Midbrain (tissue), 1 donor: ENCODE data around the gene IL15.
"Not testable (repeated sequence)": the region's sequence is repeated elsewhere in the genome, so short reads cannot be mapped to it uniquely, and the experiment has no call there.

Source experiments
- DNase-seq: peaks from one replicate; lab custom pipeline; 2025; lab: John Stamatoyannopoulos, UW

Gene IL15

DNA sequence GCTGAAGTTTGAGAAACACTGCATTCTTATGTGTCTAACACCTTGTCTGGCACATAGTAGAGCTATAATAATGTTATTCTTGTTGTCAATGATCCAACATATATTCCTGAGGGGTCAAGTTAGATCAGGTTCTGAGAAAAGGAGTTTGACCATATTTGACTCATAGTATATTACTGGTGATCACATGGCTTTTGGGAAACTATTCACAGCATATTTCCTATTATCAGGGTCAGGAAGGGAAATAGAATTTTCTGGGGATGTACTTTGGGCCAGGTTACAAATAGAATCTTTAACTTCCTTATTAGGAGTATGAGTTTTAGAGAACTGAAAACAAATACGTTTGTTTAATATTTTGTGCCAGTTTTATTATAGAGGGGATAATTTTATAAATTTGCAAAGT, 11.6 kb downstream of the IL15 start:
- DNase-seq: no peak

DNA sequence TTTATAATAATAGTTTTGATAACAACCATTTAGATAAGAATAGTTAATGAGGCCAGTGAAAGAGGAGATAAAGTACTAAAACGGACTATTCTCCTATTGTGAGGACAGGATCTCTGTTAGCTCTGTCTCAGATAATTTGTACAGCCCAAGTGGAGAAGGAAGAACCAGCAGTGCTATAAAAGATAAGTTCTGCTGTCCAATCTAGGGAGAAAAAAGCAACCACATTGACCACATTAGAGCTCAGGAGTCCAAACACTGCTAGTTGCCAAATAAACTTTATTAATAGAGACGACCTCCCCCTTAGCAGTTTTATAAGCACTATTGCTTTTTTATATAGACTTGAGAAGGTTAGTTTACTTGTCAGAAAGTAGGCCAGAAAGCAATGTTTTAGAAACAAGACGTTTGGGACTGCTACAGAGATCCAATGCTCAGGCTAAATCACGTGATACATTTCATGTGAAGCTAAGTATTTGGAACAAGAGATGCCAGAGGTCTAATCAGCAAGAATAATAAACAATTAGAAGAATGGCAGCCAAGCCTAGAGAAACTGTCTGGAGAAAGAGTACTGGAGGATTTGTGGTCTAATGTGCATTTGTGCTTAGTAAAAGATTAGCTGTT, 15.9 kb downstream of the IL15 start:
- no peak for DNase-seq

DNA sequence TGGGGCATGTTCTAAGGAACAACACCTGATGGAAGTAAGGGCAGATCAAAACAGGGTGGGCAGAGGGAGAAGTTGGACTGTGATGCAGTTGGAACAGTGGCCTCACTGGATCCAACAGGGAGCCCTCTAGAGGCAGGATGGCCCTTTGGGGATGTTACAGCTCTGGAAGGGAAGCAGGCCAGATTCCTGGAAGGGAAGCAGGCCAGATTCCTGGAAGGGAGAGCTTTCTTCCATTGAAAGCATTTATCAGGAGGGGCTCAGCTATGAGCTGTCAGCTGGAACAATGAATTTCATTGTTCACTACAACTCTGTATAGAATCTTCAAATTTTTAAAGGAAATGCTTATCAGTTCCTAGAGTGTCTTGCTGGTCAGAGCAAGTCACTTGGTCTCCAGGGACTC, 17.7 kb downstream of the IL15 start:
- DNase-seq: no peak

- no peak for DNase-seq
Measured at GRCh38 chr4:141656031-141656430, 19.6 kb downstream of the IL15 start.

DNA sequence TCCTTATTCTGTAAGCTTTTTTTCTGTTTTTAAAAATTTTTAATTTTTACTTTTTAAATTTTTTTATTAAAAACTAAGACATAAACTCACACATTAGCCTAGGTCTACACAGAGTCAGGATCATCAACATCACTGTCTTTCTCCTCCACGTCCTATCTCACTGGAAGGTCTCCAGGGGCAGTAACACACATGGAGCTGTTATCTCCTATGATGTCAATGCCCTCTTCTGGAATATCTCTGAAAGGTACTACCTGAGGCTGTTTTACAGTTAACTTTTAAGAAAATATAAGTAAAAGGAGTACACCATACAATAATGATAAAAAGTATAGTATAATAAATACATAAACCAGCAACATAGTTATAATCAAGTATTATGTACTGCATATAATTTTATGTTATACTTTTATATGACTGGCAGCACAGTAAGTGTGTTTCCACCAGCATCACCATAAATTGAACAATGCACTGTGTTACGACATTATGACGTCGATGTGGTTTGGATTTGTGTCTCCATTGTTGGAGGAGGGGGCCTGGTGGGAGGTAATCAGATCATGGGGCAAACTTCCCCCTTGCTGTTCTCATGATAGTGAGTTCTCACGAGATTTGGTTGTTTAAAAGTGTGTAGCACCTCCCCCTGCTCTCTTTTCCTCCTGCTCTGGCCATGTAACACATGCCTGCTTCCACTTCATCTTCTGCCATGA, 21.3 kb downstream of the IL15 start:
- no peak for DNase-seq

- no peak for DNase-seq
Measured at GRCh38 chr4:141658309-141658708, 21.9 kb downstream of the IL15 start.

DNA sequence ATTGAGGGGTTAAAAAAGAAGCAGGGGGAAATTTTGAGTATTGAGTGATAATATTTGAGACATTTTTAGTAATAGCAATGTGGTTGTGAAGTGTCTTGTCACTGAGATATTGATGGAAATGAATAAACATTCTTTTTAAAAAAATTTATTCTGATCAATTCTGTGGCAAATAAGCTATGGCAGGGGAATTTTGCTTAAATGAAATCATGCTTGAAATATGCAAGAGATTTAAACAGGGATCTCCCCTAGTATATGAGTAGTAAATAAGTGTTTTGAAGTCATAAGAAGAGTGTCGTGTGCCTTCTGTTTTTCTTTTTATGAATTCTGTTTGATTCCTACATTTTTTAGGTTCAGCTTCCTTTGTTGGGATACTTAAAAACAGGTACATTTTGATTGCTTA, 23.2 kb downstream of the IL15 start:
- DNase-seq: no peak

GRCh38 chr4:141660880-141661279, 24.5 kb downstream of the IL15 start:
- DNase-seq: no peak

GRCh38 chr4:141668200-141668910, 32.0 kb downstream of the IL15 start:
- DNase-seq: no peak

- DNase-seq: no peak
Measured at GRCh38 chr4:141669501-141669900, 33.1 kb downstream of the IL15 start.

DNA sequence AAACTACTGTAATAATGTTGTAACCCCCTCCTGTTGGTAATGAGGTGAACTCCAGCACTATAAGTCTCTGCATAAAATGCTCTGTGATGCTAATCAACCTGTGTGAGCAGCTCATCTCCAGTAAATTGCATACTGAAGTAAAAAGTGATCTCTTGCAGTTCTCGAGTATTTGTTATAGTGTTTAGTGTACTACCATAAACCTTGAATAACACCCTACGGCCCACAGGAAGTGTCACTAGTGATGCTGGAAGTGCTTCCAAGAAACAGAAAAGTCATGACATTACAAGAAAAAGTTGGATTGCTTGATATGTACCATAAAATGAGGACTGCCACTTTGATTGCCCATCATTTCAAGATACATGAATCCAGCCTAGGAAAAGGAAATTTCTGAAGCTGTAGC, 39.0 kb downstream of the IL15 start:
- DNase-seq: no peak

GRCh38 chr4:141676087-141676670, 39.8 kb downstream of the IL15 start:
- no peak for DNase-seq

DNA sequence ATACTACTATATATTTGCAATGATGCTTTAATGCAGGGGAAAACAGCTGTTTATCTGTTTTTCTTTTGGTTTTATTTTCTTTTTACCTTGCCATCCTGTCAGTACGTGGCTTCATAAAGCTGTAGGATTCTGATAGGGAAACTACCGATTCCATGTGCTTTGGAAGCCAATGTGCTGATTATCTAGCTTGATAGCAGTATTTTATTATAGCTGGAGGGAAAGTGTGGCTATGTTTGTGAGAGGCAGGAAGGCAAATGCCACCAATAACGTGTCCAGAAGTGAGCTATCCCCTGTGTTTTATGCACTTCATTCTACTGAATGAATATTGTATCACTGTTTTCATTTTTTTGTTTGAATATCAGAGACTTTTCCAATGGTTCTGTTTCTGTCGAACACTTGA, 43.7 kb downstream of the IL15 start:
- no peak for DNase-seq

DNA sequence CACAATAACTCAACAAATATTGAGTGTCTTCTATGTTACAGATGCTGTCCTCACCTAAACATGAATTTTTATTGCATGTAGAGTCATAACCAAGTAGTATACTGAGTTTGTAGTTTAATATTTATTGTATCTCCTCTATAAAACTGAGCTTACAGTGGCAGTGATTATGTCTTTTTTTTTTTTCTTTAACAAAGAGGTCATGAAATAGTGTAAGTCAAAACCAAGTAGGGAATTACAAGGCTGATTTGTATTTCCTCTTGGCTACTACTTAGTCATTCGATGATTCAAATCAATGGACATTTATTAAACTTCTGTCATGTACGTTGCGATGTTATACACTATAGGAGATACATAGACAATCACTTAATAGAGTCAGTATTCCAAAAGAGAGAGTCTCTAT, 48.4 kb downstream of the IL15 start:
- DNase-seq: no peak

DNA sequence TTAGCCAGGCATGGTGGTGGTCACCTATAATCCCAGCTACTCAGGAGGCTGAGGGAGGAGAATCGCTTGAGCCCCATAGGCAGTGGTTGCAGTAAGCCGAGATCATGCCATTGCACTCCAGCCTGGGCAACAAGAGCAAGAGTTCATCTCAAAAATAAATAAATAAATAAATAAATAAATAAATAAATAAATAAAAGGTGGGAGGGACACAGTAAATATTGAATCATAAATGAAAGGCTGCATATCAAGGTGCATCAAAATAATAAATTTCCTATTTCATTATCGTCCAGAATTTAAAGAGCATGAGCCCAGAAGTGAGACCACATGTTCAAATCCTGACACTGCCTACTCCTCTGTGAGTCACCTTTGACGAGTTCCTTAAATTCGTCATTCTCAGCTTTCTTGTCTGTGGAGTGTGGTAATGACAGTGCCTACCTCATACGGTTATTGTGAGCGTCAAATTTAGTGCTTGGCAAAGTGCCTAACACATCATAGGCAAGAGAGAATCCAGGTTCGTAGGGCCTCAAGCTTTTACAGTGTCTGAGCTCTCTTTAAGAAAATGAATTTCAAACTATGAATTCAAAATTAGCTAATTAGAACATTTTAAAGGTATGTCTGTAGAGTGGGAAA, 49.9 kb downstream of the IL15 start:
- no peak for DNase-seq

- no peak for DNase-seq
Measured at GRCh38 chr4:141686879-141687278, 50.5 kb downstream of the IL15 start.

- DNase-seq: not testable (repeated sequence)
Measured at GRCh38 chr4:141689726-141690296, 53.4 kb downstream of the IL15 start.

GRCh38 chr4:141691247-141691646, 54.9 kb downstream of the IL15 start:
- not testable (repeated sequence) for DNase-seq

- no peak for DNase-seq
Measured at GRCh38 chr4:141692081-141692480, 55.7 kb downstream of the IL15 start.

DNA sequence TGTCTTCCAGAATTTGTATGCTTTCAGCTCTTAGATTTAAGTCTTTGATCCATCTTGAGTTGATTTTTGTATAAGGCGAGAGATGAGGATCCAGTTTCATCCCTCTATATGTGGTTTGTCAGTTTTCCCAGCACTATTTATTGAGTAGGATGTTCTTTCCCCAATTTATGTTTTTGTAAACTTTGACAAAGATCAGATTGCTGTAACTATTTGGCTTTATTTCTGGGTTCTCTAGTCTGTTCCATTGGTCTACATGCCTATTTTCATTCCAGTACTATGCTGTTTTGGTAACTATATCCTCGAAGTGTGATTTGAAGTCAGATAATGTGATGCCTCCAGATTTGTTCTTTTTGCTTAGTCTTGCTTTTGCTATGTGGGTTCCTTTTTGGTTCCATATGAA, 60.7 kb downstream of the IL15 start:
- DNase-seq: no peak

- no peak for DNase-seq
Measured at GRCh38 chr4:141702472-141703182, 66.2 kb downstream of the IL15 start.
